ENCODE results near the gene CDR2. TPM values are rescaled to one million over a fixed set of nuclear protein-coding genes. Genes with fewer than 3 reads are reported as not detected.

The CDR2 gene
- total RNA-seq, 1 experiment from 2014 or later, result 23.9 TPM

GRCh38 chr16:22300427-22301071 lies 73.9 kb downstream of the CDR2 start:
- H3K4me3 Mint-ChIP-seq (ENCODE audit: unreplicated experiment), result peak overlapping the region; percentile 41

GRCh38 chr16:22299036-22299435 lies 75.4 kb downstream of the CDR2 start:
- peak overlapping the region; percentile 86 for H3K4me3 Mint-ChIP-seq (ENCODE audit: unreplicated experiment)
- intact Hi-C loops (cut with micrococcal nuclease), result no loop called here
- no peaks in the 10 kb centered on the region for H3K9me3 Mint-ChIP-seq (ENCODE audit: unreplicated experiment)
- POLR2A ChIA-PET, result interaction anchor here (0.7 to 4.6 kb wide), 10 partner anchors 13 to 250 kb away, joined by 3 to 104 read pairs (median 4); partner anchors contain the start of gene EEF2K
- H3K36me3 Mint-ChIP-seq (ENCODE audit: insufficient read depth, unreplicated experiment), result peaks cover 64% of the 10 kb centered on the region
- no peak for DNase-seq (ENCODE audit: unreplicated experiment)
- CTCF ChIA-PET, result interaction anchor here (0.6 to 6.7 kb wide), 8 partner anchors 57 to 1091 kb away, joined by 3 to 64 read pairs (median 4); partner anchors contain the start of gene EEF2K
- H3K4me1 Mint-ChIP-seq (ENCODE audit: insufficient read depth, unreplicated experiment), result peaks cover 34% of the 10 kb centered on the region
- TF ChIP-seq CTCF (IDR thresholded peaks at IDR 0.05; ENCODE audit: unreplicated experiment), result no peak
- no peaks in the 10 kb centered on the region for H3K27me3 Mint-ChIP-seq (ENCODE audit: insufficient read depth, unreplicated experiment)
- no TSS peak for BruUV-seq (replicated peaks)
- H3K27ac Mint-ChIP-seq (ENCODE audit: low read depth, unreplicated experiment), result peak overlapping the region; percentile 96

More at GRCh38 chr16:22300427-22301071, 73.9 kb downstream of the CDR2 start:
- H3K4me1 Mint-ChIP-seq (ENCODE audit: insufficient read depth, unreplicated experiment), result peaks cover 34% of the 10 kb centered on the region
- peak; percentile 54 for TF ChIP-seq CTCF (IDR thresholded peaks at IDR 0.05; ENCODE audit: unreplicated experiment)
- POLR2A ChIA-PET, result interaction anchor here (0.5 to 1.4 kb wide), 8 partner anchors 10 to 108 kb away, joined by 3 to 7 read pairs (median 3); no protein-coding TSS in a partner anchor
- H3K9me3 Mint-ChIP-seq (ENCODE audit: unreplicated experiment), result no peaks in the 10 kb centered on the region
- intact Hi-C loops (cut with micrococcal nuclease), result no loop called here
- DNase-seq (ENCODE audit: unreplicated experiment), result peak; percentile 68
- no peak overlapping the region for H3K27ac Mint-ChIP-seq (ENCODE audit: low read depth, unreplicated experiment)
- BruUV-seq (replicated peaks), result no TSS peak
- peaks cover 64% of the 10 kb centered on the region for H3K36me3 Mint-ChIP-seq (ENCODE audit: insufficient read depth, unreplicated experiment)
- no peaks in the 10 kb centered on the region for H3K27me3 Mint-ChIP-seq (ENCODE audit: insufficient read depth, unreplicated experiment)
- CTCF ChIA-PET, result interaction anchor here (0.6 to 6.7 kb wide), 51 partner anchors 8 to 886 kb away, joined by 3 to 64 read pairs (median 4); partner anchors contain the start of genes EEF2K and PDZD9

- Mint-ChIP-seq H3K27ac (ENCODE audit: low read depth, unreplicated experiment) (peak overlapping the region; percentile 96), H3K4me1 (ENCODE audit: insufficient read depth, unreplicated experiment) (peaks cover 34% of the 10 kb centered on the region), H3K27me3 (ENCODE audit: insufficient read depth, unreplicated experiment) (no peaks in the 10 kb centered on the region), H3K4me3 (ENCODE audit: unreplicated experiment) (peak overlapping the region; percentile 86), H3K36me3 (ENCODE audit: insufficient read depth, unreplicated experiment) (peaks cover 59% of the 10 kb centered on the region), H3K9me3 (ENCODE audit: unreplicated experiment) (no peaks in the 10 kb centered on the region)
- TSS peak; percentile 97 for BruUV-seq (replicated peaks)
- TF ChIP-seq CTCF (IDR thresholded peaks at IDR 0.05; ENCODE audit: unreplicated experiment), result no peak
- ChIA-PET CTCF (interaction anchor here (0.7 to 6.7 kb wide), 8 partner anchors 56 to 107 kb away, joined by 3 to 64 read pairs (median 4); partner anchors contain the start of gene EEF2K), POLR2A (interaction anchor here (0.6 to 4.6 kb wide), 20 partner anchors 14 to 1491 kb away, joined by 3 to 104 read pairs (median 4); partner anchors contain the start of genes CDR2, EEF2K, ERI2 and REXO5)
- peak; percentile 90 for DNase-seq (ENCODE audit: unreplicated experiment)
- intact Hi-C loops (cut with micrococcal nuclease), result loop anchor here (1.0 kb wide), 3 partner anchors 92 to 107 kb away; partner anchors contain the start of gene EEF2K
Measured at GRCh38 chr16:22297871-22298733, 76.3 kb downstream of the CDR2 start.

Data from MCF 10A (cell line).